IMR-90 (cell line): ENCODE data around the gene ALK. TPM values are rescaled to one million over a fixed set of nuclear protein-coding genes. Genes with fewer than 3 reads are reported as not detected.

ENCODE experiments used
- ATAC-seq: fragments of 200-7000 bp; cut with Tn5 transposase; 2 replicates; pipeline ENCODE4 v1.9.1; 2020; ENCODE audit warnings: low read depth, mild to moderate bottlenecking, moderate library complexity
- BruUV-seq: library from RNA; stranded (reverse); fragments of 400-500 nt; replicated peaks from 2 replicates; lab custom pipeline; 2021; lab: Mats Ljungman, UMichigan
- CTCF ChIA-PET: fragments of 300-600 bp; formaldehyde crosslinking; extraction: SDS; loops from one replicate; lab custom pipeline; 2021; ENCODE audit warnings: antibody characterized with exemption; lab: Yijun Ruan, JAX
- POLR2A ChIA-PET: fragments of 300-600 bp; sonication (Branson Sonifier 250); formaldehyde crosslinking; loops from one replicate; lab custom pipeline; 2022; ENCODE audit warnings: antibody characterized with exemption; ENCODE audit not compliant: unreplicated experiment; lab: Charles Lee
- DNase-seq: peaks from one replicate; pipeline ENCODE4 v3.0.0; 2013
- H2AFZ ChIP-seq: replicated peaks from 2 replicates; pipeline ENCODE3; 2013; ENCODE audit warnings: low read length, mild to moderate bottlenecking; ENCODE audit not compliant: poor library complexity
- H2AK5ac ChIP-seq: 2 replicates; pipeline ENCODE4 v1.6.1; 2013; ENCODE audit warnings: low read depth, low read length, inconsistent platforms
- H2AK9ac ChIP-seq: replicated peaks from 2 replicates; pipeline ENCODE3; 2013; ENCODE audit warnings: mild to moderate bottlenecking, low read depth, low read length, moderate library complexity; ENCODE audit not compliant: poor library complexity
- H2BK120ac ChIP-seq: 2 replicates; pipeline ENCODE4 v1.6.1; 2013; ENCODE audit warnings: low read depth, low read length, inconsistent platforms
- H2BK15ac ChIP-seq: 3 replicates; pipeline ENCODE4 v1.6.1; 2013; ENCODE audit warnings: low read depth, low read length, inconsistent platforms
- H2BK20ac ChIP-seq: 2 replicates; pipeline ENCODE4 v1.6.1; 2013; ENCODE audit warnings: low read depth, mild to moderate bottlenecking, inconsistent platforms, low read length, moderate library complexity
- H2BK5ac ChIP-seq: 2 replicates; pipeline ENCODE4 v1.6.1; 2013; ENCODE audit warnings: mild to moderate bottlenecking, low read depth, low read length, inconsistent platforms; ENCODE audit not compliant: poor library complexity, severe bottlenecking
- H3K14ac ChIP-seq: replicated peaks from 2 replicates; pipeline ENCODE4 v1.6.1; 2013; ENCODE audit warnings: low read depth, low read length, inconsistent platforms
- H3K18ac ChIP-seq: 2 replicates; pipeline ENCODE4 v1.6.1; 2013; ENCODE audit warnings: low read depth, low read length, control low read depth
- H3K23ac ChIP-seq: 2 replicates; pipeline ENCODE4 v1.6.1; 2013; ENCODE audit warnings: low read depth, low read length, inconsistent platforms
- H3K27ac ChIP-seq: 2 replicates; pipeline ENCODE4 v1.5.1; 2013; ENCODE audit warnings: mild to moderate bottlenecking, control low read depth, low read length; ENCODE audit not compliant: insufficient read depth
- H3K27me3 ChIP-seq: 2 replicates; pipeline ENCODE4 v1.6.1; 2013; ENCODE audit warnings: low read length; ENCODE audit not compliant: control insufficient read depth, insufficient read depth
- H3K36me3 ChIP-seq: 2 replicates; pipeline ENCODE4 v1.6.1; 2013; ENCODE audit warnings: low read length, mixed read lengths; ENCODE audit not compliant: control insufficient read depth, insufficient read depth
- H3K4ac ChIP-seq: 2 replicates; pipeline ENCODE4 v1.6.1; 2013; ENCODE audit warnings: low read depth, low read length, inconsistent platforms
- H3K4me1 ChIP-seq: 2 replicates; pipeline ENCODE4 v1.6.1; 2013; ENCODE audit warnings: low read length, mixed read lengths; ENCODE audit not compliant: control insufficient read depth, insufficient read depth
- H3K4me2 ChIP-seq: 2 replicates; pipeline ENCODE4 v1.6.1; 2013; ENCODE audit warnings: low read depth, mild to moderate bottlenecking, control low read depth, low read length, moderate library complexity
- H3K4me3 ChIP-seq: 2 replicates; pipeline ENCODE4 v1.5.1; 2013; ENCODE audit warnings: low read depth, mild to moderate bottlenecking, control low read depth, low read length, moderate library complexity; ENCODE audit not compliant: insufficient read depth
- H3K56ac ChIP-seq: 2 replicates; pipeline ENCODE4 v1.6.1; 2013; ENCODE audit warnings: low read length, inconsistent platforms; ENCODE audit not compliant: insufficient read depth; ENCODE audit errors: extremely low read depth
- H3K79me1 ChIP-seq, 2 experiments: 2 replicates each; pipeline ENCODE4 v1.6.1; 2013; ENCODE audit warnings: low read length in 2 of 2, inconsistent platforms in 1 of 2, low read depth in 1 of 2
- H3K9ac ChIP-seq: 2 replicates; pipeline ENCODE4 v1.6.1; 2013; ENCODE audit warnings: low read depth, low read length, control low read depth
- H3K9me1 ChIP-seq: 2 replicates; pipeline ENCODE4 v1.6.1; 2013; ENCODE audit warnings: low read length, inconsistent platforms; ENCODE audit not compliant: insufficient read depth
- H3K9me3 ChIP-seq: 2 replicates; pipeline ENCODE4 v1.6.1; 2013; ENCODE audit warnings: low read length; ENCODE audit not compliant: control insufficient read depth, insufficient read depth
- H4K20me1 ChIP-seq: 2 replicates; pipeline ENCODE4 v1.6.1; 2013; ENCODE audit warnings: low read length, inconsistent platforms; ENCODE audit not compliant: insufficient read depth
- H4K5ac ChIP-seq: 2 replicates; pipeline ENCODE4 v1.6.1; 2013; ENCODE audit warnings: mild to moderate bottlenecking, low read depth, low read length, control low read depth
- H4K8ac ChIP-seq, 2 experiments: 2 replicates each; pipeline ENCODE4 v1.6.1; 2013; ENCODE audit warnings: low read depth in 2 of 2, low read length in 2 of 2, control low read depth in 1 of 2, inconsistent platforms in 1 of 2
- H4K91ac ChIP-seq: 2 replicates; pipeline ENCODE4 v1.6.1; 2013; ENCODE audit warnings: low read depth, low read length, inconsistent platforms; ENCODE audit not compliant: insufficient read depth
- BHLHE40 ChIP-seq: fragments of 150-350 bp; IDR thresholded peaks from 2 replicates; pipeline ENCODE4 v1.6.1; 2016; ENCODE audit warnings: mild to moderate bottlenecking, low read depth, low read length
- MAFK ChIP-seq: IDR thresholded peaks from 2 replicates; pipeline ENCODE4 v1.6.1; 2012; ENCODE audit warnings: low read depth, low read length, improper control_type of control experiment
- RCOR1 ChIP-seq: IDR thresholded peaks from 2 replicates; pipeline ENCODE4 v1.6.1; 2012; ENCODE audit warnings: mild to moderate bottlenecking, low read length, improper control_type of control experiment; ENCODE audit not compliant: insufficient replicate concordance
- RFX5 ChIP-seq: IDR thresholded peaks from 2 replicates; pipeline ENCODE4 v1.8.0; 2012; ENCODE audit warnings: low read depth, mild to moderate bottlenecking, low read length, moderate library complexity
- WGBS, 2 experiments: methylation state at CpG; one replicate each; pipeline versions ENCODE4 v1.1.5 to v1.1.7; 2013; ENCODE audit warnings: missing lambda C conversion rate in 2 of 2; ENCODE audit not compliant: insufficient read length in 1 of 2; ENCODE audit errors: extremely low coverage in 2 of 2; 5-methylcytosine and 5-hydroxymethylcytosine counted together
- dilution Hi-C: fragments of 300-500 bp; cut with HindIII; formaldehyde crosslinking; loops from one replicate; pipeline ENCODE4 v1.14.3; 2018; ENCODE audit warnings: low sequenced_read_pairs; ENCODE audit not compliant: unreplicated experiment
- in situ Hi-C: fragments of 300-500 bp; cut with MboI; formaldehyde crosslinking; loops from 3 replicates; pipeline ENCODE4 v1.14.3; 2019; ENCODE audit warnings: low sequenced_read_pairs, inconsistent platforms, mixed read lengths
- intact Hi-C: fragments of 100-400 bp; cut with micrococcal nuclease; formaldehyde crosslinking; loops from 2 replicates; pipeline ENCODE4 v1.10.0; 2022
- polyA plus RNA-seq, 3 experiments: library from polyadenylated mRNA; depleted of rRNA; stranded (reverse); fragments of >200 nt; gene quantifications; 2 replicates each; pipeline ENCODE4 v1.2.3, GENCODE V29; 2012; ENCODE audit warnings: low replicate concordance in 1 of 3
- total RNA-seq: library from RNA; depleted of rRNA; stranded (reverse); fragments of >200 nt; gene quantifications from 2 replicates; pipeline ENCODE4 v1.2.3, GENCODE V29; 2012
- TF ChIP-seq, protein P1 (sequence below): conservative IDR thresholded peaks from 2 replicates; pipeline ENCODE4 v1.5.1; 2012; ENCODE audit warnings: mild to moderate bottlenecking, low read depth, low read length, improper control_type of control experiment
- TF ChIP-seq, protein P2 (sequence below): fragments of 150-350 bp; IDR thresholded peaks from 2 replicates; pipeline ENCODE4 v1.6.1; 2017; ENCODE audit warnings: mild to moderate bottlenecking, antibody characterized with exemption, low read length, low read depth

Gene ALK
- total and polyA plus RNA-seq, 2 of the 4 experiments (the other 2 are of a cell fraction): not detected

DNA sequence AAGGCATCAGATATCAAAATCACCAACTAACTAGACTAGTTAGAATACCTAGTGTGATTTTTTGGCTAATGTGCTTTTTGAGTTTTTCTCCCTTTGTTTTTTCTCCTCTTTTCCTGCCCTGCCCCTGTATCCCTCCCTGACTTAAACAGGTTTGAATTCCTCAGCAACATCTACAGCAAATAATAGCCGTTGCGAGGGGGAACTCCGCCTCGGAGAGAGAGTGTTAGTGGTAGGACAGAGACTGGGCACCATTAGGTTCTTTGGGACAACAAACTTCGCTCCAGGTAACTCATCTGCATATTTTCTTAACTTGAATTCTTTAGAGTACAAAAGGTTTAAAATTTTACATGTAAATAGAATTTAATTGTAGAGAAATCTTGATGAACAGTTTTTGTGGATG is 761.2 kb downstream of the ALK start:
- Histone ChIP-seq H3K4me2 (no peak overlapping the region), H4K91ac (no peak overlapping the region), H2AK5ac (no peak overlapping the region), H2AK9ac (no peak overlapping the region), H3K9me3 (no peaks in the 10 kb centered on the region), H3K56ac (no peak overlapping the region), H4K8ac (no peak overlapping the region), H4K5ac (no peak overlapping the region), H3K23ac (no peak overlapping the region), H3K36me3 (peaks cover 25% of the 10 kb centered on the region), H2AFZ (no peak overlapping the region), H2BK20ac (no peak overlapping the region), H3K18ac (no peak overlapping the region), H2BK120ac (no peak overlapping the region), H2BK15ac (no peak overlapping the region), H3K27ac (no peak overlapping the region), H3K4ac (no peak overlapping the region), H2BK5ac (no peak overlapping the region), H3K14ac (no peak overlapping the region), H3K9ac (no peak overlapping the region), H3K27me3 (no peaks in the 10 kb centered on the region), H4K20me1 (no peaks in the 10 kb centered on the region), H3K9me1 (peaks cover under 1% of the 10 kb centered on the region; the same call in 1 of the 2 replicates), H3K4me3 (no peak overlapping the region), H3K4me1 (peaks cover 2% of the 10 kb centered on the region), H3K79me1 (peaks cover under 1 to 2% of the 10 kb centered on the region in 2 experiments; a peak in 1 of 4 replicates)
- no TSS peak for BruUV-seq
- ChIA-PET CTCF (interaction anchor here (0.7 kb wide), 1 partner anchor 8 kb away, joined by 4 read pairs; no protein-coding TSS in a partner anchor), POLR2A (no interaction called here)
- no peak for ATAC-seq
- WGBS, 2 experiments: no CpG with 5 or more reads among the region's 5 CpGs
- dilution Hi-C loops (no loop called here), in situ Hi-C loops (no loop called here), intact Hi-C loops (no loop called here)
- no peak for DNase-seq
- no peak for TF ChIP-seq BHLHE40
- no peak for TF ChIP-seq RCOR1
- TF ChIP-seq RFX5: no peak
- TF ChIP-seq, protein P1, sequence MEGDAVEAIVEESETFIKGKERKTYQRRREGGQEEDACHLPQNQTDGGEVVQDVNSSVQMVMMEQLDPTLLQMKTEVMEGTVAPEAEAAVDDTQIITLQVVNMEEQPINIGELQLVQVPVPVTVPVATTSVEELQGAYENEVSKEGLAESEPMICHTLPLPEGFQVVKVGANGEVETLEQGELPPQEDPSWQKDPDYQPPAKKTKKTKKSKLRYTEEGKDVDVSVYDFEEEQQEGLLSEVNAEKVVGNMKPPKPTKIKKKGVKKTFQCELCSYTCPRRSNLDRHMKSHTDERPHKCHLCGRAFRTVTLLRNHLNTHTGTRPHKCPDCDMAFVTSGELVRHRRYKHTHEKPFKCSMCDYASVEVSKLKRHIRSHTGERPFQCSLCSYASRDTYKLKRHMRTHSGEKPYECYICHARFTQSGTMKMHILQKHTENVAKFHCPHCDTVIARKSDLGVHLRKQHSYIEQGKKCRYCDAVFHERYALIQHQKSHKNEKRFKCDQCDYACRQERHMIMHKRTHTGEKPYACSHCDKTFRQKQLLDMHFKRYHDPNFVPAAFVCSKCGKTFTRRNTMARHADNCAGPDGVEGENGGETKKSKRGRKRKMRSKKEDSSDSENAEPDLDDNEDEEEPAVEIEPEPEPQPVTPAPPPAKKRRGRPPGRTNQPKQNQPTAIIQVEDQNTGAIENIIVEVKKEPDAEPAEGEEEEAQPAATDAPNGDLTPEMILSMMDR: no peak
- TF ChIP-seq MAFK: no peak
- TF ChIP-seq, protein P2, sequence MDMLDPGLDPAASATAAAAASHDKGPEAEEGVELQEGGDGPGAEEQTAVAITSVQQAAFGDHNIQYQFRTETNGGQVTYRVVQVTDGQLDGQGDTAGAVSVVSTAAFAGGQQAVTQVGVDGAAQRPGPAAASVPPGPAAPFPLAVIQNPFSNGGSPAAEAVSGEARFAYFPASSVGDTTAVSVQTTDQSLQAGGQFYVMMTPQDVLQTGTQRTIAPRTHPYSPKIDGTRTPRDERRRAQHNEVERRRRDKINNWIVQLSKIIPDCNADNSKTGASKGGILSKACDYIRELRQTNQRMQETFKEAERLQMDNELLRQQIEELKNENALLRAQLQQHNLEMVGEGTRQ: no peak
